Stimulated activated CD4-positive, alpha-beta T cell treated with anti-CD3 and anti-CD28 coated beads, Interleukin-12 subunit alpha, Interleukin-12 subunit beta, amount 100 ng/mL, for 4 hours (primary cell): Measurements from ENCODE around the gene WBP11.

Source experiments
- DNase-seq: peaks from one replicate; pipeline ENCODE4 v3.0.0-alpha.2; 2020

The WBP11 gene

DNA sequence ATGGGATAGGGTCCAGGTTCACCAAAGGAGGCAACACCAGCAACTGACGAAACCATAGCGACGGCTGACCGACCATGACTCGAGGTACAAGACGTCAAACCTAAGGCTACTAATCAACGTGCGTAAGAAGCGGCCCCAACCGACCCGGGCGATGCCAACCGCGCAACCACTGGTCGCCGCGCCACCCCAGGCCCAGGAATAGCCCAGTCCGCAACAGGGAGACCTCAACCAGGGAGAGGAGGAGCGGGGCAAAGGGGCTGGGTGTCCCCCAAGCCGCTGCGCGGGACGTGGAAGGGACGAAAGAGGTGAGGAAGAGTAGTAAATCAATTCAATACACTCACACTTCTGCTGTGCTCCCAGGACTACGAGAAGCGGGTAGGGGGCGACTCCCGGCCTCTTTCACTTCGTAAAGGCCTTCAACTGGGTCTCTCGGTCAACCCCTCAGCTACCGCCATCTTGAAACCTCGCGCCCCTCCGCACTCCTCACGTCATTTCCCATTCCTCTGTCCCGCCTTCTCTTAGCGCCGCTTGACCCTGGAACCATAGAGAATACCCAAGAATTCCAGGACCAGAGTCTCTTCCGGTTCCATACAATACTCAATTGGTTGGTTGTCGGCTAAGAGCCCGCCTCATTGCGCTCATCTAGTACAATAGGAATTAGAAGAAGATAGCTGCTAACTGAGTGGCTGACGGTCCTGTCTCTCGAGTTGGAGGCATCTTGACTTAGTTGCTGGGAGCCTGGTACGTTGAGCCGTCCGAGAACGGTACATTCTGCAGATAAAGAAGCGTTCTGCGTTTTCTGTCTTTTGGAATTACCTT, at the start of gene WBP11, which contains the start of gene C12orf60:
Gene WBP11 (minus strand): TSS at position 468 of the 819 bp plus-strand sequence. CDS start 2,095 bp downstream, outside the sequence.
Gene C12orf60 (plus strand): TSS at position 660 of the 819 bp plus-strand sequence. CDS start 19,266 bp downstream, outside the sequence.
- DNase-seq: peak; percentile 74

GRCh38 chr12:14852880-14853279, 49.6 kb upstream of the WBP11 start:
- DNase-seq: no peak

DNA sequence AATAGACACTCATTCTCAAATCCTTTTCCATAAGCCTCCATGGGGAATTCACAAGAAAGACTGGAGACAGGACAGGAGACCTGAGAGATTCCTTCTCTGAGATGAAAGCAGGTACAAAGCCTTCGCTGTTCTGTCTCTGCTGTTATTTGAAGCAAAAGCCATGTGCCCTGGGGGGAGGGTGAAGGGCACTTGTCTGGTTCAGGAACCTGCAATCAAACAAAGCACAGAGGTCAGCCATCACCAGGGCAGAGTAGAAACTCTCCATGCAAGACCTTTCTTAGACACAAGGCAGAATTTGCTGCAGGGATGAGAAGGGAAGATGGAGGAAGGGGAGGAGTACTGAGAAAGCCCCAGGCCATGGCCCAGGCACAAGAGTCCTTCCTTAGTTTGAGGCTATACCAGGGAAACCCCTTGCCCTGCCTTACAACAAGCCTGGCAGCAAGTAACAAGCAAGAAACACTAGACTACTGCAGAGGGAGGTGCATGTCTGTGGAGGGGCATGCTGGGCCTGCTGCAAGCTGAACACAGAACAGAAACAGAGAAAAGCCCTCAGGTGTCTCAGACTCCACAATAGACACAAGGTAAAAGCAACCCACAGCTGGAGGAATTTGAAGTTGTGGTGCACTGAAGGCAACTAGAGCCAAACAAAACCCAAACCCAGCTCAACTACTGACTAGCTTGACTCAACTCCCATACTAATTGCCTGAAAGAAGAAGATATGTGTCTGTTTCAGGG, 47.8 kb upstream of the WBP11 start:
- DNase-seq: no peak

GRCh38 chr12:14849661-14850060, 46.4 kb upstream of the WBP11 start:
- DNase-seq: no peak

GRCh38 chr12:14846876-14847580, 43.8 kb upstream of the WBP11 start:
- DNase-seq: no peak

GRCh38 chr12:14846042-14846587, 42.8 kb upstream of the WBP11 start:
- no peak for DNase-seq

- DNase-seq: peak; percentile 11
These were observed 42.1 kb upstream of the WBP11 start for GRCh38 chr12:14845350-14845750.

DNA sequence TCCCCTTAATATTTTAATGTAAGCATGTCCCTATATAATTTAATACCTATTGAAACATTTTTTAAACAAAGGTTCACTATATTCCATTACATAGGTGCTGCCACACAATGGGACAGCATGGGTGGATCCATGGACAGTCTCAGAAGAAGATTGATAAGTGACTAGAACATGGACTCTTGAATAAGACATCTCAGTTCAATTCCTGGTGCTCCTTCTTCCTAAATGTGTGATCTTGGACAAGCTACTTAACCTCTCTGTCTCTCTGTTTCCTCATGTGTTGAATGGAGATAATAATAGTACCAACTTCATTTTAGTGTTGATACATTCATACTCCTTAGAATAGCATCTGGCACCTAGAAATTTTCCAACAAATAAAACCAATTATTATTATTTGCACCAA, 41.1 kb upstream of the WBP11 start:
- no peak for DNase-seq

DNA sequence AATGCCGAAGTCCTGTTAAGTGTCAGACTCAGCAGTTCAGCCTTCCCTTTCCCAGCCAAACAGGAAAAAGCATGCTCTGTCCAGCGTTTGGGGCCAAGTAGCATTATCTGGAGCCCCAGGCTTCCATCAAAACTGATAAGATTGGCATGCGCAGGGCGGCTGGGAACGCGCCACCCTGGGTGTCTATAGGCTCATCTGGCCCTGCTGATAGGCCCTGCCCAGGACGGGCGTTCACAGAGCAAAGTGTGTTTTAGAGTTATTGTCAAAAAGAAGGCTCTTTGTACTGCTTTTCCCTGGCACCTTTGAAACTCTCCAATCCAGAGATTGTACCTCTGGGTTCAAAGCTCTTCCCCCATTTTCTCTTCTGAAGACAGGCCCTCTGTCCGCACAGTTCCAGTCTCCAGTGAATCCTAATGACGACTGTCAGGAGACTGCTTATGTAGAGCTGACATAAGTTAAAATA, 40.2 kb upstream of the WBP11 start, which contains the start of gene ART4:
Gene ART4 (minus strand): TSS at position 102 of the 463 bp plus-strand sequence. CDS start 413 bp downstream, outside the sequence.
- no peak for DNase-seq

- DNase-seq: no peak
These were observed 39.0 kb upstream of the WBP11 start for GRCh38 chr12:14842315-14842714.

DNA sequence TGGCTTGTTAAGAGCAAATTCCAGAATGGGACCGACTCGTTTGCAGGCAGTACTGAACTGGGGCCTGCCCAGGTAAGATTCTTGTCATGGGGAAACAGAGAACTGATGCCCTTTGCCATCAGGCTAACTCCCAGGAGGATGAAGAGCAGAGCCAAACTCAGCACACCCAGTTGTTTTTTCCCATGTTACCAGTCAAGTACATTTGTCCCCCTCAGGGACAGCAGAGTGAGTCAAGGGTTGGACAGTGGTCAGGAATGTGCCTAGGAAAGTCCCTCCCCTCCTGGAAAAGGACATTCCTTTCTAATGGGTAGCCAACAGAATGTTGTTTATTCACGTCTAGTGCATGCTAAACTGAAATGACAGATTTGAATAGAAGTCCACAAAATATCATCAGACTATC, 38.5 kb upstream of the WBP11 start:
- DNase-seq: no peak

DNA sequence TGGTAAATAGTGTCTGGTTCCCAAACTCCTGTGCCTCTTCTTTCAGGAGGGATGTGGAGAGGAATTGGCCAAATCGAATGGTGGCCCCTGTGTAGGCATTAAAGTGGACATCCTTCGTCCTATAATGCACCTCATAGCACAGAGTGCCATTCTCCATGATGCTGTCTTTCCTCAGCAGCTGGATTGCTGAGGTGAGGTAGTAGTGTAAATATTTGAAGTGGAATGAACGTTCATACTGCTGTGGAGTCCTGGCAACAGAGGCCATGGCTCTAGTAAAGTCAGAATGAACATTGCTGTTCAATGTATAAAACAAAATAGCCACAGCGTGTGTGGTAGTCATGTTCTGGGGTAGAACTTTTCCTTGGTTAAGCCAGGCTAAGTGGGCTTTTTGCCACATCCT, 37.3 kb upstream of the WBP11 start:
- DNase-seq: no peak

DNA sequence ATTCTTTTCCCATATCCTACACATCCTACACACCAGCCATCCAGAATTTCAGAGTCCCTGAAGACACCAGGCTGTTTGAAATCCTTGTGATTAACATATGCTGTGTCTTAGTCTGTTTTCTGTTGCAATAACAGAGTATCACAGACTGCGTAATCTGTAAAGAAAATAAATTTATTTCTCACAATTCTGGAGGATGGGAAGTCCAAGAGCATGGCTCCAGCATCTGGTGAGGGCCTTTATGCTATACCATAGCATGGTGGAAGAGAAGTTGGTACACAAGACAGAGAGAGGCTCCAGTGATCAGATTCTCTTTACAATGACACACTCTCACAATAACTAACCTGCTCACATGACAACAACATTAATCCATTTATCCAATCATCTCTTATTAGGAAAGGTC, 36.0 kb upstream of the WBP11 start:
- DNase-seq: no peak

DNA sequence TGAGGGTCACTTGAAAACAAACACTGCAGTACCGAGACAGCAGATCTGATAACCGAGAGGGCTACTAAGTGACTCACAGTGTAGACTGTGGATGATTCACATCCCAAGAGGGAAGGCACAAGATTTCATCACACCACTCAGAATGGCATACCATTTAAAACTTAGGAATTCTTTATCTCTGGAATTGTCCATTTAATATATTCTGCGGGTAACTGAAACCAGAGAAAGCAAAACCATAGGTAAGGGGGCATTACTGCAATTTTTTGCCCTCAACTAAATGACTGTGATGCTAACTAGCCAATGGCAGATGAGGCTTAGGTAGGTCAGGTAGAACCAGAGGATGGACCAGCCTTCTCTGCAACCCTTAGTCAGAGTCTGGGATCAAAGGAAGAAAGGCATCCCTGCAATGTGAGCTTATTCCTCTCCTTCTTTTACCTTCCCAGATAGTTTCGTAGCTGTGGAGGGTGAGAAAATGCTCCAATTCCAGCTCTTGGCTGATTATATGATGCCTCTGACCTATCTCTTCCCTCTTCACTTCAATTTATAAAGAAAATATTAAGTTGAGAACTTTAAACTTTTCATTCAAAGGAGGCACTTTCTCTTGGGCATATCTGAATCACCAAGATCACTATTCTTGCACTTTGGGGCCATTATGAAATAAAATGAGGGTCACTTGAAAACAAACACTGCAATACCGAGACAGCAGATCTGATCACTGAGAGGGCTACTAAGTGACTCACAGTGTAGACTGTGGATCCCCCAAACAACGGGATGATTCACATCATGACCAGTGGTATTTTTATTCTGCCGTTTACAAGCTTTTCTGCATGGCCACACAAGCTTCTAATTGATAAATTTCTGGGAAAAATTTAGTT, 33.3 kb upstream of the WBP11 start:
- no peak for DNase-seq

DNA sequence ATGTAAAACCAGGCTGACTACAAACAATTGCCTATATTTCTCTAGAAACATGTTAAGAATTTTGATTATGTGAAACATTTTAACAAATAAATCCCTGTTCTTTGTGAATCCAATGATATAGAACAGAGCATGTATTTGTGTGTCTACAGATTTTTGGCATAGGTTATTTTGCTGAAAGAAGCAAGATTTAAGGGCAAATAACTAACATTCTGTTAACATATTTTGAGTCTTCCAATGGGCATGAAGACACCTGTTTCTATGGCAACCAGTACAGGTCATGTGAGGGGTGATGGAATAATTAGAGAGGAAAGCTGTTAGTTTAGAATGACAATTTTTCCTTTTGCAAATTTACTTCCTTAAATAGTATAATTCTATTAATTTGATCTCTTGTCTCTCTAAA, 31.2 kb upstream of the WBP11 start:
- DNase-seq: no peak

DNA sequence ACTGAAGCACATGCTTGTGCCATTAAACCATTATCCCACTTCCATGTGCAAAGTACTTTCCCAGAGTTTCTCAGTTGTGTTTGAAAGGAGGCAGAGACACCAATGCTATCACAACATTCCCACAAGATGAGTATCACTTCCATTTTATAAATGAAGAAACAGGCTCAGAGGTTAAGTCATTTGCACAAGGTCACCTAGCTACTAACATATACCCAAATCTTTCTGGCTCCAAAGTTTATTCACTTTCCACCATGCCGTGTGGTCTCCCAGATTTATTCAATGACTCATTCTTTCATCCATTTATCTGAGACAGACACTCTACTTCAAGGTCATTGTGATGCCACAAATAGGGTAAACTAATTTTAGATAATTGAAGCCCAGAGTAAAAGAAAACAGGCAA, 30.7 kb upstream of the WBP11 start:
- DNase-seq: no peak

DNA sequence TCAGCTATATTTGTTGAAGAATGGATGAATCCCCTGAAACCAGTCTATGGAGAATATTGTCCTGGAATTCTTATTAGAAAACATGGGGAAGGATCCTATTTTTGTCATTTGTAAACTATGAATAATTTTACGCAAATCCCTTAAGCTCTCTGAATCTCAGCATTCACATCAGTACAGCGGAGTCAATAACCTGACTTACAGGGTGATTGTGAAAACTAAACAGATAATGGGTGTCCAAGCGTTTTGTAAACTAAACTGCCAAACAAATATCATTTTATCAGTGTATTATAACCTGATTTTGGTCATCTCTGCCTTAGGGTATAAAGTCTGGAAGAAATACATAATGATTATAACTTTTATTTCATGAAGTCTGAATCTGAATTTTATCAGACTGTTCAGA, 30.1 kb upstream of the WBP11 start:
- DNase-seq: no peak

DNA sequence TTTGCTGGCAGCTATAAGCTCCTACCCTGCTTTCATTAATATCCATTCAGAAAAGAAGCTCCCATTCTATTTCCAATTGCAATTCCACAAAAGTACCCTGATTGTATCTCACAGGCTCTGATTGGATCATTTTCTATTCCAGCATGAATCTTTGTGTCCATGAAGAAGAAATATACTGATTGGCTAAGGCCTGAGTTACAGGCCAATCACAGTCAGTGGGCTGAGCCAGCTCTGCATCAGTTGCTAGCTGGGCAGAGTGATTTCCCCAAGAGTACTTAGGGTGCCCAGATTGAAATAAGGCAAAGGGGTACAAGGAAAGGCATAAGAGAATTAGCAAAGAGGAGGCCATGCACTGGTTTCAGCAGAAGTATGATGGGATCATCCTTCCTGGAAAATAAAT, 25.6 kb upstream of the WBP11 start:
- DNase-seq: no peak

DNA sequence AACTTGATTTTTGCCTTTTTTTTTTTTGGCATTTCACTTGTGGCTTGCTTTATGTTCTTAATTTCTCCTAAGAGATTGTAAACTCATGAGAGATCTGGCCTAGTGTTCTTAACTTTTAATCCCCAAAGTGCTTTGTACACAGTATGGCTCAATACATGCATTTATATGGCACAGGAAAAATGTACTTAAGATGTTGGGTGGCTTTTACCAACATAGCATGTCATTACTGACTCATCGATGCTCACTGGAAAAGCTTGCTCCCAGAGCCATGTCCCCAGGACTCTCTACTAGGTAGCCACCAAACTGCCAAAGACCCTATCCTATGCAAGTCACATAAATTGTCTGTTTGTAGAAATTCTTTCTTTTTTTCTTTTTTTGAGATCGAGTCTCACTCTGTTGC, 23.8 kb upstream of the WBP11 start:
- DNase-seq: no peak

GRCh38 chr12:14826491-14826890, 23.2 kb upstream of the WBP11 start:
- DNase-seq: no peak

- no peak for DNase-seq
These were observed 22.0 kb upstream of the WBP11 start for GRCh38 chr12:14825256-14825655.
